IMR-90 (cell line): ENCODE results near the gene FAM219A. TPM values are rescaled to one million over a fixed set of nuclear protein-coding genes. Genes with fewer than 3 reads are reported as not detected.

Source experiments
- ATAC-seq: fragments of 200-7000 bp; cut with Tn5 transposase; 2 replicates; pipeline ENCODE4 v1.9.1; 2020; ENCODE audit warnings: low read depth, mild to moderate bottlenecking, moderate library complexity
- BruUV-seq: library from RNA; stranded (reverse); fragments of 400-500 nt; replicated peaks from 2 replicates; lab custom pipeline; 2021; lab: Mats Ljungman, UMichigan
- CTCF ChIA-PET: fragments of 300-600 bp; formaldehyde crosslinking; extraction: SDS; loops from one replicate; lab custom pipeline; 2021; ENCODE audit warnings: antibody characterized with exemption; lab: Yijun Ruan, JAX
- POLR2A ChIA-PET: fragments of 300-600 bp; sonication (Branson Sonifier 250); formaldehyde crosslinking; loops from one replicate; lab custom pipeline; 2022; ENCODE audit warnings: antibody characterized with exemption; ENCODE audit not compliant: unreplicated experiment; lab: Charles Lee
- DNase-seq: peaks from one replicate; pipeline ENCODE4 v3.0.0; 2013
- H2AFZ ChIP-seq: replicated peaks from 2 replicates; pipeline ENCODE3; 2013; ENCODE audit warnings: low read length, mild to moderate bottlenecking; ENCODE audit not compliant: poor library complexity
- H2AK5ac ChIP-seq: 2 replicates; pipeline ENCODE4 v1.6.1; 2013; ENCODE audit warnings: low read depth, low read length, inconsistent platforms
- H2AK9ac ChIP-seq: replicated peaks from 2 replicates; pipeline ENCODE3; 2013; ENCODE audit warnings: mild to moderate bottlenecking, low read depth, low read length, moderate library complexity; ENCODE audit not compliant: poor library complexity
- H2BK120ac ChIP-seq: 2 replicates; pipeline ENCODE4 v1.6.1; 2013; ENCODE audit warnings: low read depth, low read length, inconsistent platforms
- H2BK15ac ChIP-seq: 3 replicates; pipeline ENCODE4 v1.6.1; 2013; ENCODE audit warnings: low read depth, low read length, inconsistent platforms
- H2BK20ac ChIP-seq: 2 replicates; pipeline ENCODE4 v1.6.1; 2013; ENCODE audit warnings: low read depth, mild to moderate bottlenecking, inconsistent platforms, low read length, moderate library complexity
- H2BK5ac ChIP-seq: 2 replicates; pipeline ENCODE4 v1.6.1; 2013; ENCODE audit warnings: mild to moderate bottlenecking, low read depth, low read length, inconsistent platforms; ENCODE audit not compliant: poor library complexity, severe bottlenecking
- H3K14ac ChIP-seq: replicated peaks from 2 replicates; pipeline ENCODE4 v1.6.1; 2013; ENCODE audit warnings: low read depth, low read length, inconsistent platforms
- H3K18ac ChIP-seq: 2 replicates; pipeline ENCODE4 v1.6.1; 2013; ENCODE audit warnings: low read depth, low read length, control low read depth
- H3K23ac ChIP-seq: 2 replicates; pipeline ENCODE4 v1.6.1; 2013; ENCODE audit warnings: low read depth, low read length, inconsistent platforms
- H3K27ac ChIP-seq: 2 replicates; pipeline ENCODE4 v1.5.1; 2013; ENCODE audit warnings: mild to moderate bottlenecking, control low read depth, low read length; ENCODE audit not compliant: insufficient read depth
- H3K27me3 ChIP-seq: 2 replicates; pipeline ENCODE4 v1.6.1; 2013; ENCODE audit warnings: low read length; ENCODE audit not compliant: control insufficient read depth, insufficient read depth
- H3K36me3 ChIP-seq: 2 replicates; pipeline ENCODE4 v1.6.1; 2013; ENCODE audit warnings: low read length, mixed read lengths; ENCODE audit not compliant: control insufficient read depth, insufficient read depth
- H3K4ac ChIP-seq: 2 replicates; pipeline ENCODE4 v1.6.1; 2013; ENCODE audit warnings: low read depth, low read length, inconsistent platforms
- H3K4me1 ChIP-seq: 2 replicates; pipeline ENCODE4 v1.6.1; 2013; ENCODE audit warnings: low read length, mixed read lengths; ENCODE audit not compliant: control insufficient read depth, insufficient read depth
- H3K4me2 ChIP-seq: 2 replicates; pipeline ENCODE4 v1.6.1; 2013; ENCODE audit warnings: low read depth, mild to moderate bottlenecking, control low read depth, low read length, moderate library complexity
- H3K4me3 ChIP-seq: 2 replicates; pipeline ENCODE4 v1.5.1; 2013; ENCODE audit warnings: low read depth, mild to moderate bottlenecking, control low read depth, low read length, moderate library complexity; ENCODE audit not compliant: insufficient read depth
- H3K56ac ChIP-seq: 2 replicates; pipeline ENCODE4 v1.6.1; 2013; ENCODE audit warnings: low read length, inconsistent platforms; ENCODE audit not compliant: insufficient read depth; ENCODE audit errors: extremely low read depth
- H3K79me1 ChIP-seq, 2 experiments: 2 replicates each; pipeline ENCODE4 v1.6.1; 2013; ENCODE audit warnings: low read length in 2 of 2, inconsistent platforms in 1 of 2, low read depth in 1 of 2
- H3K9ac ChIP-seq: 2 replicates; pipeline ENCODE4 v1.6.1; 2013; ENCODE audit warnings: low read depth, low read length, control low read depth
- H3K9me1 ChIP-seq: 2 replicates; pipeline ENCODE4 v1.6.1; 2013; ENCODE audit warnings: low read length, inconsistent platforms; ENCODE audit not compliant: insufficient read depth
- H3K9me3 ChIP-seq: 2 replicates; pipeline ENCODE4 v1.6.1; 2013; ENCODE audit warnings: low read length; ENCODE audit not compliant: control insufficient read depth, insufficient read depth
- H4K20me1 ChIP-seq: 2 replicates; pipeline ENCODE4 v1.6.1; 2013; ENCODE audit warnings: low read length, inconsistent platforms; ENCODE audit not compliant: insufficient read depth
- H4K5ac ChIP-seq: 2 replicates; pipeline ENCODE4 v1.6.1; 2013; ENCODE audit warnings: mild to moderate bottlenecking, low read depth, low read length, control low read depth
- H4K8ac ChIP-seq, 2 experiments: 2 replicates each; pipeline ENCODE4 v1.6.1; 2013; ENCODE audit warnings: low read depth in 2 of 2, low read length in 2 of 2, control low read depth in 1 of 2, inconsistent platforms in 1 of 2
- H4K91ac ChIP-seq: 2 replicates; pipeline ENCODE4 v1.6.1; 2013; ENCODE audit warnings: low read depth, low read length, inconsistent platforms; ENCODE audit not compliant: insufficient read depth
- CEBPB ChIP-seq: IDR thresholded peaks from 2 replicates; pipeline ENCODE4 v1.6.1; 2012; ENCODE audit warnings: low read depth, low read length, improper control_type of control experiment
- WGBS, 2 experiments: methylation state at CpG; one replicate each; pipeline versions ENCODE4 v1.1.5 to v1.1.7; 2013; ENCODE audit warnings: missing lambda C conversion rate in 2 of 2; ENCODE audit not compliant: insufficient read length in 1 of 2; ENCODE audit errors: extremely low coverage in 2 of 2; 5-methylcytosine and 5-hydroxymethylcytosine counted together
- dilution Hi-C: fragments of 300-500 bp; cut with HindIII; formaldehyde crosslinking; loops from one replicate; pipeline ENCODE4 v1.14.3; 2018; ENCODE audit warnings: low sequenced_read_pairs; ENCODE audit not compliant: unreplicated experiment
- in situ Hi-C: fragments of 300-500 bp; cut with MboI; formaldehyde crosslinking; loops from 3 replicates; pipeline ENCODE4 v1.14.3; 2019; ENCODE audit warnings: low sequenced_read_pairs, inconsistent platforms, mixed read lengths
- intact Hi-C: fragments of 100-400 bp; cut with micrococcal nuclease; formaldehyde crosslinking; loops from 2 replicates; pipeline ENCODE4 v1.10.0; 2022
- polyA plus RNA-seq, 3 experiments: library from polyadenylated mRNA; depleted of rRNA; stranded (reverse); fragments of >200 nt; gene quantifications; 2 replicates each; pipeline ENCODE4 v1.2.3, GENCODE V29; 2012; ENCODE audit warnings: low replicate concordance in 1 of 3
- total RNA-seq: library from RNA; depleted of rRNA; stranded (reverse); fragments of >200 nt; gene quantifications from 2 replicates; pipeline ENCODE4 v1.2.3, GENCODE V29; 2012

Gene FAM219A
- total and polyA plus RNA-seq, 2 of the 4 experiments (the other 2 are of a cell fraction) = 4.8 to 20.8 TPM

- no TSS peak for BruUV-seq
- Histone ChIP-seq H2AK9ac (no peak overlapping the region), H3K23ac (no peak overlapping the region), H3K36me3 (no peaks in the 10 kb centered on the region; the same call in 1 of the 2 replicates), H3K18ac (no peak overlapping the region), H3K14ac (no peak overlapping the region), H2BK120ac (no peak overlapping the region), H2AK5ac (no peak overlapping the region), H4K91ac (no peak overlapping the region), H3K9ac (no peak overlapping the region), H3K9me3 (no peaks in the 10 kb centered on the region), H3K56ac (no peak overlapping the region), H3K4me1 (no peaks in the 10 kb centered on the region), H3K79me1 (peaks cover 11 to 23% of the 10 kb centered on the region in 2 experiments), H4K20me1 (peaks cover 63% of the 10 kb centered on the region), H3K27ac (no peak overlapping the region), H4K5ac (no peak overlapping the region), H3K4ac (no peak overlapping the region), H4K8ac (no peak overlapping the region), H2BK20ac (no peak overlapping the region), H3K9me1 (peaks cover 5% of the 10 kb centered on the region), H3K27me3 (no peaks in the 10 kb centered on the region), H2AFZ (no peak overlapping the region), H3K4me3 (no peak overlapping the region), H2BK5ac (no peak overlapping the region), H3K4me2 (no peak overlapping the region), H2BK15ac (no peak overlapping the region)
- in situ Hi-C loops (no loop called here), intact Hi-C loops (no loop called here), dilution Hi-C loops (no loop called here)
- ChIA-PET POLR2A (no interaction called here), CTCF (interaction anchor here (4.5 kb wide), 1 partner anchor 8 kb away, joined by 17 read pairs; no protein-coding TSS in a partner anchor)
- DNase-seq (no peak), ATAC-seq (no peak)
- TF ChIP-seq CEBPB = no peak
- WGBS, 2 experiments = 29% methylated on average over 1 of the region's 1 CpG; no CpG with 5 or more reads in 1 of the 2 experiments
These were observed 46.0 kb downstream of the FAM219A start for GRCh38 chr9:34412336-34412735.
